ENCODE measurements around the gene ZNF106. TPM values are rescaled to one million over a fixed set of nuclear protein-coding genes. Genes with fewer than 3 reads are reported as not detected.

The ZNF106 gene
- total RNA-seq, 1 donor from 2014 or later = 92.2 TPM

DNA sequence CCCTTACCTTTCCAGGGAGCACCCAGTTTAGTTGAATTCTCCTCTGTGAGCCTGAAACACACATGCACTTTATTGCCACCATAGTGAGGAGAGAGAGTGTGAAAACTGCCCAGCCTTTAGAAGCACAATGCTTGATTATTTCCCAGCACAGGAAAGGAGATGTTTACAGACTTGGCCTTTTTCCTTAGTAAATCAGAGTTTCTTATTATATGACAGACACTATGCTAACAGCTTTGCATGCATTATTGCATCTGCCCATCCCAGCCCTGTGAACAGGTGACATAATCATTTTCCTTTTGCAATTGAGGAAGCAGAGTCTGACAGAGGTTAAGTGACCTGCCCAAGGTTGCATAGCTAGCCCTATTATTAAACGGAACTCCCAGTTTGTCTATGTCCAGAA is 95.1 kb downstream of the ZNF106 start:
- Histone ChIP-seq H3K4me3 (no peak overlapping the region), H3K9me3 (no peaks in the 10 kb centered on the region), H3K36me3 (peaks cover 37% of the 10 kb centered on the region), H3K27ac (no peak overlapping the region), H3K27me3 (ENCODE audit: low read depth) (no peaks in the 10 kb centered on the region), H3K4me1 (no peaks in the 10 kb centered on the region)
- intact Hi-C loops (cut with DNase I) = no loop called here
- DNase-seq (no peak), ATAC-seq (no peak)
- TF ChIP-seq, protein P1, sequence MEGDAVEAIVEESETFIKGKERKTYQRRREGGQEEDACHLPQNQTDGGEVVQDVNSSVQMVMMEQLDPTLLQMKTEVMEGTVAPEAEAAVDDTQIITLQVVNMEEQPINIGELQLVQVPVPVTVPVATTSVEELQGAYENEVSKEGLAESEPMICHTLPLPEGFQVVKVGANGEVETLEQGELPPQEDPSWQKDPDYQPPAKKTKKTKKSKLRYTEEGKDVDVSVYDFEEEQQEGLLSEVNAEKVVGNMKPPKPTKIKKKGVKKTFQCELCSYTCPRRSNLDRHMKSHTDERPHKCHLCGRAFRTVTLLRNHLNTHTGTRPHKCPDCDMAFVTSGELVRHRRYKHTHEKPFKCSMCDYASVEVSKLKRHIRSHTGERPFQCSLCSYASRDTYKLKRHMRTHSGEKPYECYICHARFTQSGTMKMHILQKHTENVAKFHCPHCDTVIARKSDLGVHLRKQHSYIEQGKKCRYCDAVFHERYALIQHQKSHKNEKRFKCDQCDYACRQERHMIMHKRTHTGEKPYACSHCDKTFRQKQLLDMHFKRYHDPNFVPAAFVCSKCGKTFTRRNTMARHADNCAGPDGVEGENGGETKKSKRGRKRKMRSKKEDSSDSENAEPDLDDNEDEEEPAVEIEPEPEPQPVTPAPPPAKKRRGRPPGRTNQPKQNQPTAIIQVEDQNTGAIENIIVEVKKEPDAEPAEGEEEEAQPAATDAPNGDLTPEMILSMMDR (IDR thresholded peaks at IDR 0.05) = no peak

DNA sequence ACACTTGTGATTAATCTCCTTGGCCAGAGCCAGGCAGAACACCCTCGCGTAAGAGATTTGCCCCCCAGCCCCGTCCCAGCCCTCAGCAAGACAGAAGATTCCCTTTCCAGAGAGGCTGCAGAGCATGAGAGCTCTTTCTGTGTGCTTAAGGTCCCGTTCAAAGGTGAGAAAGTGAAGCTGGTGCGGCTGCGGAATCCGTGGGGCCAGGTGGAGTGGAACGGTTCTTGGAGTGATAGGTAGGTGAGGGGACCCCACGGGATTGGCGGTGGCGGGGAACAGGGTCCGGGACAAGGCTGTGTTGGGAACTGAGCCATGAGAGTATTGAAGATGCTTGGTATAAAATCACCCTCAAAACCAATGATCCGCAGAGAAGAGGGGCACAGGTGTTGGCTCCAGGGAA is 96.8 kb downstream of the ZNF106 start:
- Histone ChIP-seq H3K36me3 (peaks cover 25% of the 10 kb centered on the region), H3K4me1 (no peaks in the 10 kb centered on the region), H3K27me3 (ENCODE audit: low read depth) (no peaks in the 10 kb centered on the region), H3K27ac (no peak overlapping the region), H3K4me3 (no peak overlapping the region), H3K9me3 (no peaks in the 10 kb centered on the region)
- intact Hi-C loops (cut with DNase I) = no loop called here
- ATAC-seq (no peak), DNase-seq (no peak)
- TF ChIP-seq, protein P1 (IDR thresholded peaks at IDR 0.05) = no peak

DNA sequence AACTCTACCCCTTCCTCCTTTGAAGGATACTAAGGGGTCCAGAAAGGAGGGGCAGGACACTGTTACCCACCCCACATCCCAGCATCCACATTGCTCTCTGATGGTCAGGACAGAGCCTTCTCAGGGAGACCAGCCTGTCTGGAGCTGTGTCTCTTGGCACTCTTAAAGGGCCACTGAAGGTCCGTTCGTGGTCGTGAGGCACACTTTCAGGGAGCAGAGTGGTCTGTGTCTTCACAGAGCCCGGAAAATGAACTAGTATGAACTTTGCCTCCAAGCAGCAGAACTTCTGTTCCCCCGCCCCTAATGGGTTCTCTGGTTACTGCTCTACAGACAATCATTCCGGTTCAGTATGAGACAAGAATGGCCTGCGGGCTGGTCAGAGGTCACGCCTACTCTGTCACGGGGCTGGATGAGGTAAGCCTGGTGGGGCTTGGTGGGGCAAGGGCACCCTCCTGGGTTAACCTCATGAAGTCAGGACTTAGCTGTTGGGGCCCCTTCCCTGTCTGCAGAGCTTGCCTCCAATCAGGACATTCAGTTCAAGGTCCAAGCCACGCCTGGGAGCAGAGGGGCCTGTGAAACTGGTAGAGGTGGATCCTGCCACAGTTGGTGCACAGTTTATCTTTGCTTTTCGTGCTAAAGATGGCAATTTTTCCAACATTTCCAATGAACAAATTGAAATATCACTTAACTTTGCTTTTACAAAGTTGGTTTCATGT is 98.5 kb downstream of the ZNF106 start:
- Histone ChIP-seq H3K27me3 (ENCODE audit: low read depth) (no peaks in the 10 kb centered on the region), H3K9me3 (no peaks in the 10 kb centered on the region), H3K4me3 (no peak overlapping the region), H3K27ac (no peak overlapping the region), H3K4me1 (peaks cover 6% of the 10 kb centered on the region), H3K36me3 (peaks cover 23% of the 10 kb centered on the region)
- DNase-seq (no peak), ATAC-seq (no peak)
- intact Hi-C loops (cut with DNase I) = no loop called here
- TF ChIP-seq, protein P1 (IDR thresholded peaks at IDR 0.05) = no peak

DNA sequence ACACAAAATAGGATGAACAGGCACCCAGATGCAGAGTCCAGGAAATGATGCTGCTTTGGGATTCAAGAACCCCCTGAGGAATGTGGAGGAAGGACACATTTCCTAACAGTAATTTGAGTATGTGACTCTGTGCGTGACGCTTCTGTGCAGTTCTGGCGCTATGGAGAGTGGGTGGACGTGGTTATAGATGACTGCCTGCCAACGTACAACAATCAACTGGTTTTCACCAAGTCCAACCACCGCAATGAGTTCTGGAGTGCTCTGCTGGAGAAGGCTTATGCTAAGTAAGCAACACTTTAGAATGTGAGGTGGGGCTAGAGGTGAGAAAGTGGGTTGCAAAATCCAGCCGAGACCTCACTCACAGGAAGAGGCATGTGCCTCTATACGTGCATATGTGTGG is 103.3 kb downstream of the ZNF106 start:
- ATAC-seq = peak; percentile 61 to 62
- TF ChIP-seq, protein P1 (IDR thresholded peaks at IDR 0.05) = no peak
- no peak overlapping the region for H3K4me3 ChIP-seq
- H3K36me3 ChIP-seq = peaks cover 38% of the 10 kb centered on the region
- H3K27me3 ChIP-seq (ENCODE audit: low read depth) = no peaks in the 10 kb centered on the region
- intact Hi-C loops (cut with DNase I) = no loop called here
- H3K9me3 ChIP-seq = no peaks in the 10 kb centered on the region
- peak overlapping the region; percentile 36 for H3K27ac ChIP-seq
- H3K4me1 ChIP-seq = peaks cover 23% of the 10 kb centered on the region
- no peak for DNase-seq

DNA sequence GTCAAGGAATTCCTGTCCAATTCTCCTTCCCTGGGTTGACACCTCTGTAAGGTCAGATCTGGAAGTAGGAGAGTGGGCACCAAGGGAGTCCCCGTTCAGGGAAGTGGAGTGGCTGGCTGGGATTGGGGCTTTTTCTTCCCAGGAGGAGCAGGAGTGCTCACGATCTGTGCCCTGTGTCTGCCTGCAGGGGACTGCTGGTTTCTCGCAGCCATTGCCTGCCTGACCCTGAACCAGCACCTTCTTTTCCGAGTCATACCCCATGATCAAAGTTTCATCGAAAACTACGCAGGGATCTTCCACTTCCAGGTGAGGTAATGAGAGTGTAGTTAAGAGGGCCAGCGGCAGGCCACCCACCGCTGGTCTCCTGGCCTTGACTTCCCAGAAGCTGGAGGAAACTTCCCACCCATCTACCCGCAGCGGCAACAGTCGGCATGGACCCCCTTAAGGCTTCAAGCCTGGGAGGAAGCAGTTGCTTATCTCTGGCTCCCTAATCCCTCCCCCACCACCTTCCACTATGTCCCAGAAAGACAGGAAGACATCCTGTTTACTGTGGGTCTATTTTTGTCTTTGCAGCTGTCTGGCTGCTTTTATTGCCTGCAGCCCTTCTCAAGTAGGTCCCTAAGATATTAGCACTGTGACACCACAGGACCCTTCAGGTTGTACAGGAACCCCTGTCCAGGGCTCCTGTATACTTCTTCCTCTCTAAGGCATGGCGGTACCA is 104.8 kb downstream of the ZNF106 start:
- H3K27ac ChIP-seq = peak overlapping the region; percentile 53
- TF ChIP-seq, protein P1 (IDR thresholded peaks at IDR 0.05) = no peak
- H3K9me3 ChIP-seq = no peaks in the 10 kb centered on the region
- intact Hi-C loops (cut with DNase I) = no loop called here
- peaks cover 38% of the 10 kb centered on the region for H3K36me3 ChIP-seq
- ATAC-seq (no peak), DNase-seq (no peak)
- H3K27me3 ChIP-seq (ENCODE audit: low read depth) = no peaks in the 10 kb centered on the region
- no peak overlapping the region for H3K4me3 ChIP-seq
- H3K4me1 ChIP-seq = peaks cover 23% of the 10 kb centered on the region

Measured in lower lobe of right lung (tissue), 2 donors.